DMS53 treated with DMSO at 0.1 percent for 48 hours (cell line): ENCODE results near the gene TMEM186.
"Not testable (repeated sequence)": the region's sequence is repeated elsewhere in the genome, so short reads cannot be mapped to it uniquely, and the experiment has no call there.

ENCODE experiments used
- DNase-seq: peaks from one replicate; lab custom pipeline; 2025; ENCODE audit not compliant: unreplicated experiment; lab: John Stamatoyannopoulos, UW

TMEM186 gene

GRCh38 chr16:8797364-8798173, at the start of gene TMEM186, which contains the start of gene PMM2:
Gene TMEM186 (minus strand): TSS chr16:8797639. CDS start chr16:8797614, 25 bp downstream.
Gene PMM2 (plus strand): TSS chr16:8797839. CDS start chr16:8797883, 44 bp downstream.
- DNase-seq, result peak; percentile 80

- DNase-seq, result no peak
Observed at GRCh38 chr16:8847145-8847544, 49.7 kb upstream of the TMEM186 start.

- DNase-seq, result no peak
Observed at GRCh38 chr16:8846401-8846932, 49.0 kb upstream of the TMEM186 start.

GRCh38 chr16:8845699-8846298, 48.4 kb upstream of the TMEM186 start:
- DNase-seq, result no peak

GRCh38 chr16:8843296-8843695, 45.9 kb upstream of the TMEM186 start:
- not testable (repeated sequence) for DNase-seq

- DNase-seq, result not testable (repeated sequence)
Observed at GRCh38 chr16:8842016-8842415, 44.6 kb upstream of the TMEM186 start.

- not testable (repeated sequence) for DNase-seq
Observed at GRCh38 chr16:8837594-8837993, 40.2 kb upstream of the TMEM186 start.

- DNase-seq, result not testable (repeated sequence)
Observed at GRCh38 chr16:8836797-8837196, 39.4 kb upstream of the TMEM186 start.

- DNase-seq, result no peak
Observed at GRCh38 chr16:8832717-8833105, 35.3 kb upstream of the TMEM186 start.

GRCh38 chr16:8831871-8832716, 34.7 kb upstream of the TMEM186 start:
- no peak for DNase-seq

- DNase-seq, result no peak
Observed at GRCh38 chr16:8831450-8831849, 34.0 kb upstream of the TMEM186 start.

- no peak for DNase-seq
Observed at GRCh38 chr16:8828541-8829165, 31.2 kb upstream of the TMEM186 start.

- no peak for DNase-seq
Observed at GRCh38 chr16:8826278-8826879, 28.9 kb upstream of the TMEM186 start.

GRCh38 chr16:8822403-8822802, 25.0 kb upstream of the TMEM186 start:
- DNase-seq, result no peak

- no peak for DNase-seq
Observed at GRCh38 chr16:8819411-8820034, 22.1 kb upstream of the TMEM186 start.

GRCh38 chr16:8818504-8819270, 21.2 kb upstream of the TMEM186 start:
- DNase-seq, result no peak

GRCh38 chr16:8816967-8817655, 19.7 kb upstream of the TMEM186 start:
- no peak for DNase-seq

- DNase-seq, result no peak
Observed at GRCh38 chr16:8814095-8814806, 16.8 kb upstream of the TMEM186 start.
